GM18498 (cell line): Measurements from ENCODE around the gene NEK2.
"Not testable (repeated sequence)": the region's sequence is repeated elsewhere in the genome, so short reads cannot be mapped to it uniquely, and the experiment has no call there.

Source experiments
- ATAC-seq: cut with Tn5 transposase; IDR thresholded peaks from one replicate; pipeline ENCODE4 v1.9.1; 2021; ENCODE audit warnings: mild to moderate bottlenecking, moderate library complexity; ENCODE audit not compliant: unreplicated experiment

Gene NEK2

DNA sequence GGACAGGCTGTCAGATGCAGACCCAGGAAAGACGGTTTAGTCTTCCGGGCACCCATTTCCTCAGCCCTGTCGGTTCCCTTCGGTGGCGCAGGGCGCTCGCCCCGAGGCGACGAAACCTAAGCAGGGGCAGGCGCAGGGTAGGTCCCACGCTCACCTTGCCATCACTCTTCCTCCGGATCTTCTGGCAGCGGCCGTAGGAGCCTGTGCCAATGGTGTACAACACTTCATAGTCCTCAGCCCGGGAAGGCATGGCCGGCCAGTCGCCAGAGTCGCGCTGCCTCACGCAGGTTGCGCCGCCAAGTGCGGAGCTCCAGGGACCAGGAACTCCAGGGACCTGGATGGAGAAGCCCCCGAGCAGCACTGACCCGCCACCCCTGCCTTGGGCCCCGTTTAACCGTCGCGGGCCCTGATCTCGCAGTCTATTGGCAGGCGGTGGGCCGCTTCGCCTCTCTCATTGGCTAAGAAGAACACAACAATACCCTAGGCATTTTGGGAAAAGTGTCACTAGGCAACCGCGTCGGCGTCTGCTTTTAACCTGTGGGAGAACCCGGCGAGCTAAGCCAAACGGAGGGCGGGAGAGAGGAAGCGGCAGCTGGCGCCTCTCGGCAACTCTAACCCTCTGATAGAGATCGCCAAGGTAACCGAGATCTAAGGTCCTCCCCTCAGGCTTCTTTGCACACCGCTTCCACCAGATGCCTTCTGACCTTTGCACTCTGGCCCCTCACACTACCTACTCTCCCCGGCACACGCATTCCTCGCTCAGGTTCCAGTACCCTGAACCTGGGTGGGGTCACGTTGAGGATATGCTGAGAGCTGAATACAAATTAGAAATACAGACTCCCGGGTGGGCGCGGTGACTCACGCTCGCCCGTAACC lies at the start of gene NEK2:
NEK2 (minus strand) TSS at position 392 of the 876 bp plus-strand sequence; CDS start at position 250, 142 bp downstream.
- ATAC-seq = peak; percentile 97

DNA sequence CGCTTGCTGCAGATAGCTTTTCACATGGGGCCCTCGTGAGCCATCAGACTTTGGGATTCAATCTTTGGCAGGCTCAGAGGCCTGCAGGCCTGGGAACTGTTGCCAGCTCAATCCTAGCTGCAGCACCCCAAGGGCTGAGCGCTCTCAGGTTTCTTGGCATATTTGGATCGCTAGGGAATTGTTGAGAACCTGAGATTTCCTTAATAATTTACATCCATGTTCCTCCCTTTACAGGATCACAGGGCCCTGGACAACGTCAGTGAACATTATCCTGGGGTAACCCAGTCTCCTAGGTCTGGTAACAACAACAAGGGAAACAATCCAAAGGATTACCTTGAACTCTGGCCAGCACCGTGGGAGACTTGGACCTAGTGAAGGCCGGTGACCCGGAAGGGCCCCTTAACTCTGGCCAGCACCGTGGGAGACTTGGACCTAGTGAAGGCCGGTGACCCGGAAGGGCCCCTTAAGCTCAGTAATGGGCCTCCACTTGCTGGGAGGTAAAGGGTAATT lies 49.3 kb upstream of the NEK2 start:
- ATAC-seq = no peak

DNA sequence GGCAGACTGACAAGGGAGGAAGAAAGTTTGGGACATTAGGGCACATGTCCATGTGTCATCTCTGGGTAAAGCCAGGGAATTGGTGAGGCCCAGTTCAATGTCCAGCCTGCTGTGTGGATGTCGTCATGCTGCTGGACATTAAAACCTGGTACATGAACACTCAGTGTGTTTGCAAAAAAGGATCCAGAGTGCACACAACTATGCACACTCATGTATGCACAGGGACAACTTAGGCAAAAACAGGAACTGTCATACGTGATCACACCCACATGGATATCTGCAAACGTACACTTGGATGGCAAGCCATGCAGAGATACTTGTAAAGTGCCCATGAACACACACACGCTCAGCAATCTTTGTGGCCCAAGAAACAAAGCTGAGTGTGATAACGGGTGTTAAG lies 47.9 kb upstream of the NEK2 start:
- ATAC-seq = no peak

DNA sequence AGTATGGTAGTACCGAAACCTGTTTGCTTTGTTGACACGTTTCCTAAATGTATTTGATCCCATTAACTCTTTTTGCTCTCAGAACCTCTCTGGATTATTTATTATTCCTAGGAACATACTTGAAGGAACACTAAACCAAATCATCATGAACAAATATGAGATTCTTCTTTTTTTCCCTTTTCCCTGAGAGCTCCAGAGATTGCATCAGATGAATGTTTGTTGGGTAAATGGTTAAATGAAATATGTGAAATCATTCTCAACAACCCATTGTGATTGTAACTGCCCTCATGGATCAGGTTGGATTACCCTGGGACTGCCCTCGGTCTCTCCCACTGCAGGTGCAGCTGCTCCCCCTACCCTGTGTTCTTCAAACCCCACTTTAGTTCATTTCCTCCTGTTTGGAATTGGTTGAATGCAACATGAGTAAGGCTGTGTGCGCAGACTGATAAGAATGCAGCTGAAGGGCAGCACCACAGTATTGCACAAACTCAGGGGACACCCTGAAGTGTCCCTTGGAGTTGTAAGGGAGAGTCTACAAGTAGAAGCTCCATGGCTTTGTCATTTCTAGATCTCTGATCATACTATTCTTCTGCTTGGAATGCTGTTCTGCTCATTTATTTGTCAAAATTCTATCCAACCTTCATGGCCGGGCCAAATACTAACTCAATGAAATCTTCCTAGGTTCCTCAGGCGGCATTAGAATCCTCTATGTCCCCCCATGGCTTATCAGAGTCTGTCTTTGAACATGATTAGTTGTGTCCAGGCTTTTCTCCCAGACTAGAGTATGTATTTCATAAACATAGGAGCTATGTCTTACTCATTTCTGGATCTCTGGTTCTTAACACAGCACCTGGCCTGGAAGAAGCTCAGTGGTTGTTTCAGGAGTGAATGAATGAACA lies 47.1 kb upstream of the NEK2 start:
- no peak for ATAC-seq

DNA sequence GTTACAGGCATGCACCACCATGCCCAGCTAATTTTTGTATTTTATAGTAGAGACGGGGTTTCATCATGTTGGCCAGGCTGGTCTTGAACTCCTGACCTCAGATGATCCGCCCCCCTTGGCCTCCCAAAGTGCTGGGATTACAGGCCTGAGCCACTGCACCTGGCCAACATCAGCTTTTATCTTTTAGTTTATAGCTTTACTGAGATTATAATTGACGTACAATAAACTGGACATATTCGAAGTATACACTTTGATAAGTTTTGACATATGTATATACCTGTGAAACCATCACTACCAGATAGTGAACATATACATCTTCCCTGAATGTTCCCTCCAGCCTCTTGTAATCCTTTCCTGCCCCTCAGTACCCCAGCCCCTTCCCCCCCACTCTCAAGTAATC lies 41.1 kb upstream of the NEK2 start:
- not testable (repeated sequence) for ATAC-seq

DNA sequence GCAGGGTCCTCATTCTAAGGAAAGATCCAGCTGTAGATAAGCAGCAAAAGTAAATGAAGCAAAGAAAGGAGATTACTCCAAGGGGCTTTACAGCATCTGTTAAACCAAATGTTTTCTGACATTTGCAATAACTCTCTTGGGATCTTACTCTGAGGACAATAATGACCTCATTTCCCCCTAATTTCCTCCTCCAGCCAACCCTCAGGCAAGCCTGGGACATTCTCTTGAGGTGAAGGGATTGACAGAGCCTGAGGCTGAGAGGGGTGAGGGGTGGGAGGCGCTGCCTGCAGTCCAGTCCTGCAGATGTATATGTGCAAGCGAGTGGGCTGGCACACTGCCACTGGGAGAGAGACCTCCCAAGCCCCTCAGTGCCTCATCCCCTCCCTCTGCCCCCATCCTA lies 40.5 kb upstream of the NEK2 start:
- no peak for ATAC-seq

DNA sequence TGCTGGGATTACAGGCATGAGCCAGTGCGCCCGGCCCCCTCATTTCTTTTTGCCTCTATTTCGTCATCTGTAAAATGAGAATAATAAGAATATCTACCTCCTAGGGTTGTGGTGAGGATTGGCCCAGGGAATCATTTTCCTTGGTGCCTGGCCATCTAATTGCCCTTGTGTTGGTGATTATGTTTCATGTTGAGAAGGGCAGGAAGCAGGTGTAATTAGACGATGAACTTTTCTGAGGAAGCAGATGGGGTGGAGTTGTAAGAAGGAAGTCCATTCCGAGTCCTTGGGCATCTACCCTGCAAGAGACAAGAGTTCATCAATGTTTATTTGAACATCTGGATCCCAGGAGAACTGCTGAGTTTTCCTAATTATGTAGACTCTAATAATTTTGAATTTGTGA lies 38.7 kb upstream of the NEK2 start:
- ATAC-seq = no peak

DNA sequence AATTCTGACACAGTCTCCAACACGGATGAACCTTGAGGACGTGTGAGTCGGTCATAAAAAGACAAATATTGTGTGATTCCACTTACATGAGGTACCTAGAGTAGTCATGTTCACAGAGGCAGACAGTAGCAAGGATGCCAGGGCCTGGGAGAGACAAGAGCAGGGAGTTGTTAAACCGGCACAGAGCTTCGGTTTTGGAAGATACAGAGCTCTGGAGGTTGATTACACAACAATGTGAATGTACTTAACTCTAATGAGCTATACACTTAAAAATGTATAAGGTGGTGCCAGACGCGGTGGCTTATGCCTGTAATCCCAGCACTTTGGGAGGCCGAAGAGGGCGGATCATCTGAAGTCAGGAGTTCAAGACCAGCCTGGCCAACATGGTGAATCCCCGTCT lies 37.8 kb upstream of the NEK2 start:
- no peak for ATAC-seq

DNA sequence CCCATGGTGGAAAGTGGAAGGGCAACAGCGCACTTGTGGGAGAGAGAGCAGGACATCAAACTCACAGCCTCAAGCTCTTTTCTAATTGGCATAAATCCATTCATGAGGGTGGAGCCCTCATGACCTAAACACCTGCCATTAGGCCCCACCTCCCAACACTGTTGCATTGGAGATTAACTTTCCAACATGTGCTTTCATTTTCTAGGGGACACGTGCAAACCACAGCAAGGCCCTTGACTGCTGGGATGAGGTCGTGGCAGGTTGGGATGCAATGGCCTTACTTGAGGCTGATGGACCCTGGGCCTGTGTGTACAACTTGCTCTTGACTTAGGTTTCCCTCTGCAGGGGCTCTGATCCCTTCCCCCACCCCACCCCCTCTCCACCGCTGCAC lies 35.9 kb upstream of the NEK2 start:
- no peak for ATAC-seq

DNA sequence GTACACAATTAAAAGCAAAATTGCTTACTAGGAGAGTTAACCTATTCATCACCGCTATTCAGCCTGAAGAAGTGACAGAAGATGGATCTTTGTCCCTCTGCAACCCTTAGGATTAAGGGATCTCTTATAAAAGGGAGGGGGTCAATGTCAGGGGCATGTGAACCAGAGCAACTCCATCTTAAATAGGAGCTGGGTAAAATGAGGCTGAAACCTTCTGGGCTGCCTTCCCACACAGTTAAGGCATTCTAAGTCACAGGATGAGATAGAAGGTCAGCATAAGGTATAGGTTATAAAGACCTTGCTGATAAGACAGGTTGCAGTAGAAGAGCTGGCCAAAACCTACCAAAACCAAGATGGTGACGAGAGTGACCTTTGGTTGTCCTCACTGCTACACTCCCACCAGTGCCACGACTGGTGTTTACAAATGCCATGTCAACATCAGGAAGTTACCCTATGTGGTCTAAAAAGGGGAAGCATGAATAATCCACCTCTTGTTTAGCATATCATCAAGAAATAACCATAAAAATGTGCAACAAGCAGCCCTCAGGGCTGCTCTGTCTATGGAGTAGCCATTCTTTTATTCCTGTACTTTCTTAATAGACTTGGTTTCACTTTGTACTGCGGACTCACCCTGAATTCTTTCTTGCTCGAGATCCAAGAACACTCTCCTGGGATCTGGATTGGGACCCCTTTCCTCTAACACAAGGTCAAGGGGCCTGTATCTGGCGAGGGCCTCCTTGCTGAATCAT lies 35.3 kb upstream of the NEK2 start:
- no peak for ATAC-seq

DNA sequence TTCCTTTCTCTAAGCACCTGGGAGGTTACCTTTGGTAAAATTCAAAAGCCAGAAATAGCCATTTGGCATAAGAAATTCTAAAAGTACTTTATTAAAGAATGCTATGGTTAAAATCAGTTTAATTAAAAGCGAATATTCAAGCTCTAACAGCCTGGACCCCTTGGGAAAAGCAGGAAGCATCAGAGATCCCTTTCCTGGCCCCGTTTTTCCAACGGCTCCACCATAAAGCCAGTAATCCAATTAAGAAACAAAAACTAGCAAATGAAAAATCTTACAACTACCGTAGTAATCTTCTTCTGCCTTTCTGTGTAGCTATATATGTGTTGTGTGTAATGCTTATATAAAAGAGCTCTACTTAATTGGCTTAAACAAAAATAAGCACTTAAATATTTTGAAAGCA lies 33.5 kb upstream of the NEK2 start:
- ATAC-seq = no peak

DNA sequence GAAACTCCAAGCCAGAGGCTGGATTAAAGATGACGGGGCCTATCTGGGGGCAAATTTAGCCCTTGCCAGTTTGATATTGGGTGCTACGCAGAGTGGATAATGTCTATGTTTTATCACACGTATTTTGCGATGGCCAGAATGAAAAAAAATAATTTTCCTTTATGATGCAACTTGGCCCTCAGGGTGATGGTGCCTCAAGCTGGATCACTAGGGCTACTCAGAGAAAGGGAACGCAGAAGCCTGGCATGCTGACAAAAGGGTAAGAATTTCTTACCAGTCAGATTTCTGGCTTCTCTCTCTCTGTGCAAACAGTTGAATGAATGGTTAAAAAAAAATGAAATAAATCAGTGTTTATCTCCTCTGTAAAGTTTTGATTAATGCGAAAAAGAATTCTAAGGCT lies 32.6 kb upstream of the NEK2 start:
- no peak for ATAC-seq

DNA sequence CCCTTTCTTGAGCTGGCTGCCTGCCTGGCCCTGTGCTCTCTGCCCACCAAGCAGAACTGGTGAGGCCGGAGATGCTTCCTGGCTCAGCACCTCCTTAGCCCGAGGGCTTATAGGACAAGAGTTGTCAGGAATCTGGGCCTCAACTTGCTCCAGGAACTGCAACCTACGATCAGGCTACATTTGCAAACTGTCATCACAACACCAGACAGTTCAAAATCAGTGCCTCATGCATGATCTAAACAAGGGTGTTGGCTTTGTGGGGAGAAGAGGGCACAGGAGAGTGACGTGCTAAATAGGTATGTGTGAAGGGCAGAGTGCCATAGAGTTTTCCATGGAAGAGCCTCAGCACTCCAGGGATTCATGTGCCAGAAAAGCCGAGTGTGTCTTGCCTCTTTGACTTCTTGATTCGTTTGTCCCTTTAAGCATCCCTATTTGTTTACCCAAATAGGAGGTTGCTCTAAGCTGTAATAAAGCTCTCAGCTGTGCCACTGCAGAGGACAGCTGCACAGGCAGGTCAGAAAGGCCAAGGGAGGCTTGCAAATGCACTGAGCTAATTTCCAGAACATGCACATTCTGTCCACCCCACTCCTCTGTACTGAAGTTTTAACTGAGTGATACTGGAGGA lies 30.2 kb upstream of the NEK2 start:
- ATAC-seq = no peak

DNA sequence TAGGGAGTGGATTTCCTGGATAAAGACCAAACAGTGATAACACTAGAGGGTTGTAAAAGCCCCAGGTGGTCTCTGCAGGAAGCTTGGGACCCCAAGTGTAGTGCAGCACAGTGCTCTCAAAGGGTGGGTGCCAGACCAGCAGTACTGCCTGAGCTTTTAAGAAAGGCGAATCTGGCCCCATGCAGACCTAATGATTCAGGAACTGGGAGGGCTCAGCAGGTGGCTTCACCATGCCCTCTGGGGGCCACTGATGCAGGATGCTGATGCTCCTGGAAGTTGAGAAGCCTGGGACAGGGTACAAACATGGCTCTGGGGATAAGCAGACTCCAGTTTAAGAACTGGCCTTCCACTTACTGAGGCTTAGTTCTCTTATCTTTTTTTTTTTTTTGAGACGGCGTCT lies 29.1 kb upstream of the NEK2 start:
- ATAC-seq = no peak

DNA sequence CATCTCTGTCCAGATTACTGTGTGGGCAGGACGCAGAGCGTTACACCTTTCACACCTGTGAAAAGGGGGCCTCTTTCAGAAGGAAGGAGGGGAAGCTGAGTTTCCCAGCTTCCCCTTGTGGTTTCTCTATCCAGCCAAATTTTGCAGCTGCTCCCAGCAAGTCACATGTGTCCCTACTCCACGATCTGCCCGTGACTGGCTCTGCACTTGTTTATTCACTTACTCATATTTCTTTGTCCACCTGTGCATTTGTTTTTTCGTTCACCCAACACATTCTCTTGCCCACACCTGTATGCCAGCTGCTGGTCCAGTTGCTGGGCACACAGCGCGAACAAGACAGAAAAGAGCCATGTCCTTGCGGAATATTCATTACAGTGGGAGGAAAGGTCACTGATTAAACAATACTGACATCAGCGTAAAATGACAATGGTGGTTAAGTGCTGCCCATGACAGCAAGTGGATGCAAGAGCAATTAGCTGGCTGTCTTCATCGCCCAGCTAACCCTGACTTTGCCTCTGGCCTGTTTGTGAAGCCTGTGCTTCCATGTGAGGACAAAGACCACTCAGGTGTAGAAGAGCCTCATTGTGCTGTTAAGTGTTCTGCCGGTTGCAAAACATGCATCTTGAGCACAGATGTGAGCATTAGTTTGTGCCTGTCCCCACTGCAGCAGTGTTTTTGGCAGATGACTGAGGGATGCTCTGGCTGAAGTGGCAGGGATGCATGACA lies 28.6 kb upstream of the NEK2 start:
- ATAC-seq = no peak

DNA sequence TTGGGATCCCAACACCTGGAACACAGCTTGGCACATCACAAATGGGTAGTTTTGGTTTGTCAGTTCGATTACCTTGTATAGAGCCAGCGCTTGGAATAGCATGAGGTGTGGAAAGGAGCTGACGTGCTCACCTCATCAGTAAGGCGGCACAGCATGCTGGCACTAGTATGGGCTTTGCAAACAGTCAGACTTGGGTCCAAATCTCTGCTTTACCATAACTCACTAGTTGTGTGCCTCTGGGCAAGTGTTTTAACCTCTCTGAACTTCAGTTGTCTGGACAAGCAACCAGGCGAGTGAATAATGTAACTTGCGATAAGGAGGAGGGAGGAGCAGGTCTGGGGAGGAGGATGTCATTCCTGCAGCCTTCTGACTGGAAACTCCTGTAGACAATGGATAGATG lies 26.3 kb upstream of the NEK2 start:
- no peak for ATAC-seq

DNA sequence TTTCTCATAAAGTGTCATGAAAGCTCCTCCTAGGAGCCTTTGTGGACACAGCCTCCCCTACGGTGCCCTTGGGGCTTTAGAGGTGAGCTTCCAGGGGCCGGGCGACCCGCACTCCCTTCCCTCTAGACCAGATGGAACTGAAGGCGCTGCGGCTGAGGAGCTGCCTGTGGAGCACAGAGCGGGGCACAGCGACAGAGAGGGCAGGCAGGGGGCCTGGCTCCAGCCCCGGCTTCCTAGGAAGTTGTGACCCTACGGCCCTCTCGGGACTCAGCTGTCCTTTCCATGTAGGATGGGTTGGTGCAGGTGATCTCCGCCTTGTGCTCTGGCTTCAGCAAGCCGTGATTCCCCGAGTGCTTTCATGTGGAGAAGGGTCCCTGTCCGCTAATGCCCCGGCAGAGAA lies 23.6 kb upstream of the NEK2 start:
- no peak for ATAC-seq

DNA sequence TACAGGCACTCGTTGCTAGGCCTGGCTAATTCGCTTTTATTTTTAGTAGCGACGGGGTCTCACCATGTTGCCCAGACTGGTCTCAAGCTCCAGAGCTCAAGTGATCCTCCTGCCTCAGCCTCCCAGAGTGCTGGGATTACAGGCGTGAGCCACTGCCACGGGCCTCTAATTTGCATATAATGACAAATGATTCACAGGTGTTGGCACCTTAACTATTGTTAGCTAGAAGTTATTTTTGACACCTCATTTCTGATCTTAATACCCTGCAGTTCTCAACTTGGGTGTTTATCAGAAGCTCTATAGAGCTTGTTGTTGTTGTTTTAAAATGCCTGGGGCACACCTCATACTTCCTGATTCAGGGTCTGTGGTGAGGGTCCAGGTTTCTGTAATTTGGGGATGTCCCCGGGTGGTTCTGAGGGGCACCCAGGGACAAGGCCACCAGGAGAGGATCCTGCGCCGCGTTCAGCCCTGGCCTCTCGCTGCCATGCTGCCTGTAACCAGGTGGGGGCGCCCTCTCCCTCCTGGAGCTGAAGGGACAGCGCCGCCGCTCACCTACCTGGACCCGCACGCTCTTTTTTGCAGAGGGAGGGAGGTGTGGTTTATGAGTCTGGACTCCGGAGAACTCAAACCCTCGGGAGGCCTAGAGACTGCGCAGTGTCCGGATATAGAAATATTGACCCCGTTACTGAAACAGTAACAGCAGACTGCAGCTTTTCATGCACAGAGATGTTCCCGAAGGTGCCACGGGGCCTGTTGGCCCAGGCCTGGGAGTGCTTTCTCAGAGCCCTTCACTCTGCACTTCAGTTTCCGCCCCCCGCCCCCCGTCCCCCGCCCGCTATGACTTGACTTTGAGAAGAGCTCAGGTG lies 23.0 kb upstream of the NEK2 start:
- peak; percentile 65 for ATAC-seq

DNA sequence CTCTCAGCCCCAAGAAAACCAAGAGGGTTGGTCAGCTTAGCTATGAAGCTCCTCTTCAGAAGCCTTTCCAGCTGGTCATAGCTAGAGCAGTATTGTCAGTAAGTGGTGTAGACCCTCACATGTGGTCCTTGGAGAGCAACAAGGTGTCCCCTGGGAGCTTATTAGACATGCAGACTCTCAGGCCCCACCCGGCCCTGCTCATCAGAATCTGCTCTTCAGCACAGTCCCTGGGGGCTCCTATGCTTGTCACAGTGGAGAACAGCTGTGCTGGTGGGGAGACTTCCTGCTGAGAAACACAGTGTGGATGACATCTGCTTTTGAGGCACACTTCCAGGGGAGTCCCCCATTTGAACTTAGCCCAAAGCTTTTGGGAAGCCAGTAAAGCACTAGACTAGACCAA lies 21.9 kb upstream of the NEK2 start:
- peak; percentile 63 for ATAC-seq
